Large intestine (tissue), 3 donors: ENCODE data around the gene ROS1. TPM values are rescaled to one million over a fixed set of nuclear protein-coding genes. Genes with fewer than 3 reads are reported as not detected.
A peak's percentile ranks its signal among the peaks of the same experiment; 100 is the strongest.

Source experiments
- DNase-seq, 2 donors: peaks; one replicate each; pipeline versions ENCODE4 v3.0.0 to v3.0.0-alpha.2; 2013
- H3K27ac ChIP-seq: one replicate; pipeline ENCODE4 v1.5.1; 2013; ENCODE audit warnings: low read length
- H3K27me3 ChIP-seq: 2 replicates; pipeline ENCODE4 v1.6.1; 2013; ENCODE audit warnings: low read length; ENCODE audit not compliant: control insufficient read depth, insufficient read depth
- H3K36me3 ChIP-seq: 2 replicates; pipeline ENCODE4 v1.6.1; 2013; ENCODE audit warnings: low read length; ENCODE audit not compliant: control insufficient read depth, insufficient read depth
- H3K4me1 ChIP-seq: one replicate; pipeline ENCODE4 v1.6.1; 2013; ENCODE audit warnings: low read length; ENCODE audit not compliant: control insufficient read depth, insufficient read depth
- H3K4me3 ChIP-seq: one replicate; pipeline ENCODE4 v1.5.1; 2013; ENCODE audit warnings: low read length
- H3K9me3 ChIP-seq: one replicate; pipeline ENCODE4 v1.6.1; 2013; ENCODE audit warnings: mild to moderate bottlenecking, low read depth, low read length, moderate library complexity; ENCODE audit not compliant: control insufficient read depth
- WGBS: methylation state at CpG from one replicate; pipeline ENCODE4 v1.1.5; 2013; ENCODE audit warnings: low lambda C conversion rate; ENCODE audit not compliant: insufficient coverage; 5-methylcytosine and 5-hydroxymethylcytosine counted together
- polyA plus RNA-seq: library from polyadenylated mRNA; unstranded; fragments of 120-200 nt; gene quantifications from one replicate; pipeline ENCODE4 v1.2.1, GENCODE V29; 2013

The ROS1 gene
- polyA plus RNA-seq, 1 donor, result 1.6 TPM

DNA sequence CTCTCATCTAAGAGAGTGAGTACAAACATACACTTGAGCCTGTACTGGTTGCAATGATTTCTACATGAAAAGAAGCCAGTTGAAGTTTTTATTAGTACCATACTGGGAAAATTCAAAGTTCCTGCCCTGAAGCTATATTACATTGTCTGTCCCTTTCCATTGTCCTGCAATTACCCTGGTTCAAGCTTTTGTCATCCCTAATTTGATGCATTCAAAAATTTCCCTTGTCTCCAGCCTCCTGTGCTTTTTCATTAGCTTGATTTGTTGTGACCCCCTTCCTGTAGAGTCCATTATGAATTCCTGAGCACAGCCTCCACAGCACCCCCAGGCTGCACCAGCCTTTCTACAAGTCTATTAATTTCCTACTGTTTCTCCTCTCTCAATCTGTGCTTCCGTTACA, 114.0 kb downstream of the ROS1 start:
- Histone ChIP-seq H3K4me1 (peaks cover 4% of the 10 kb centered on the region), H3K36me3 (no peaks in the 10 kb centered on the region), H3K27ac (no peak overlapping the region), H3K9me3 (no peaks in the 10 kb centered on the region), H3K27me3 (no peaks in the 10 kb centered on the region), H3K4me3 (no peak overlapping the region)
- WGBS, result 100% methylated on average over 1 of the region's 1 CpG
- no peak for DNase-seq

DNA sequence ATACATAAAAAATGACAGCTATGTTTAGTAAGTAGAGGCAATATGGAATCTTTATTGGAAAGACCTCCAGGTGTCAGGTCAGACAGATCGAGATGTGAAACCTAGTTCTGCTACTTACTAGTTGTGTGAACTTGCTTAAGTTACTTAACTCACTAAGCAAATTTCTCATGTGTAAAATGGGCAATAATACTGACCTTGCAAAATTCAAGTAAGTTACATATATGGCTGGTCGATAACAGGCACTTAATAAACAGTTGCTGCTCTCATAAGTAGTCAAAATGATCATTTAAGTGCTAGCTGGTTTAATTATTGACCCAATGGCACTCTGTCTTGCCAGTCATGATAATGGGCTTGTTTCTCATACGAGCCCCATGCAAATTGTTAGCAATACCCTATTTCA, 114.4 kb downstream of the ROS1 start:
- H3K4me1 ChIP-seq, result peaks cover 6% of the 10 kb centered on the region
- DNase-seq, result no peak
- no peaks in the 10 kb centered on the region for H3K27me3 ChIP-seq
- no CpG with 5 or more reads among the region's 3 CpGs for WGBS
- no peak overlapping the region for H3K4me3 ChIP-seq
- H3K9me3 ChIP-seq, result no peaks in the 10 kb centered on the region
- H3K36me3 ChIP-seq, result no peaks in the 10 kb centered on the region
- no peak overlapping the region for H3K27ac ChIP-seq

DNA sequence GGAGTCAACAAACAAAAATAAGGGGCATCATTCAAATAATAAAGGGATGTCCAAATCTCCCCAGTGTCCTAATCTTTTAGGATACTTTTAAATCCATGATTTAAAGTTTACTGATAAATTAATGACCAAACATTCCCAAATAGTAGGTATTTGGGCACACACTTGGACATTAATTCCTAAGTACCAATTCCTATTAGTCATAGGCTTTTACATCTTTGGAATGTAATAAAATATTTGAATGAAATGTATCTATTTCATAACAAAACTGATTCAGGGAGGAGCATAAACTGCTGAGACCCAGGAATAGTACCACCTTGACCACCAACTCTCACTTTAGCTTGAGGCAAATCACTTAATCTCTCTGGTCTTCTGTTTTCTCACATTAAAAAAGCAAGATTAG, 116.1 kb downstream of the ROS1 start:
- Histone ChIP-seq H3K4me3 (no peak overlapping the region), H3K27ac (no peak overlapping the region), H3K4me1 (peaks cover 6% of the 10 kb centered on the region), H3K9me3 (no peaks in the 10 kb centered on the region), H3K36me3 (no peaks in the 10 kb centered on the region), H3K27me3 (no peaks in the 10 kb centered on the region)
- no peak for DNase-seq

DNA sequence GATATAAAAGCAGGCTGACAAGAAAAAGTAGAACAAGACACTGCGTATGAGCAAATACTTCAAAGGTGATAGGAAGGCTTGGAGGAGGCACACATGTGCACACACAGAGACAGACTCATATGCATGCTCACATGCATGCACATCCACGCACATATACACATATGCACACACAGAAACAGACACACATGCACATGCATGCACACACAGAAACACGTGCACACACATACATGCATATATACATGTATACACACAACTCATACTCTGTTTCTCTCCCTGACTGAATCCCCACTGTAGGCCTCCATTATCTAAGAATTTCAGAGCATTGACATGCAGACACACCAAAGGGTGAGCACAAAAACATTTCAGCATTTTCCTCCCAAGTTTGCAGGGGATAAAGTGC, 116.7 kb downstream of the ROS1 start:
- H3K9me3 ChIP-seq, result no peaks in the 10 kb centered on the region
- H3K4me1 ChIP-seq, result peaks cover 6% of the 10 kb centered on the region
- no peak overlapping the region for H3K27ac ChIP-seq
- no peak for DNase-seq
- no peak overlapping the region for H3K4me3 ChIP-seq
- WGBS, result no CpG with 5 or more reads among the region's 3 CpGs
- H3K27me3 ChIP-seq, result no peaks in the 10 kb centered on the region
- no peaks in the 10 kb centered on the region for H3K36me3 ChIP-seq

DNA sequence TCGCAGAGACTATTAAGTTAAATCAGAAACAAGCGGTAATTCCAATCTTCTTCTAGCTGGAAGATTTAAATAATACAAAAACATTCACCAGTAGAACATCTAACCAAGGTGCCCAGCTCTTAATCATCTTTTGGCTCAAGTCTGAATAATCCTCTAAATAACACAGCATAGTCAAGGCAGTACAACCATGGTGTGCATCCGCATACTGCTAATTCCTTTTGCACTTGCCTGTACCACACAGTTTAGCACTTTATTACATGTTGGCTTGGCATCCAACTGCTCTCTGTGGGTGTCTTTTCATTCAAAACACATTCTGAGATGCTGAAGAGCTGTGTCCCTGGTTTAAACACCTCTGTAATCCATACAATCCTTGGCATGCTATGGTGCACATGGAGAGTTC, 118.1 kb downstream of the ROS1 start:
- no CpG with 5 or more reads among the region's 3 CpGs for WGBS
- no peak for DNase-seq

DNA sequence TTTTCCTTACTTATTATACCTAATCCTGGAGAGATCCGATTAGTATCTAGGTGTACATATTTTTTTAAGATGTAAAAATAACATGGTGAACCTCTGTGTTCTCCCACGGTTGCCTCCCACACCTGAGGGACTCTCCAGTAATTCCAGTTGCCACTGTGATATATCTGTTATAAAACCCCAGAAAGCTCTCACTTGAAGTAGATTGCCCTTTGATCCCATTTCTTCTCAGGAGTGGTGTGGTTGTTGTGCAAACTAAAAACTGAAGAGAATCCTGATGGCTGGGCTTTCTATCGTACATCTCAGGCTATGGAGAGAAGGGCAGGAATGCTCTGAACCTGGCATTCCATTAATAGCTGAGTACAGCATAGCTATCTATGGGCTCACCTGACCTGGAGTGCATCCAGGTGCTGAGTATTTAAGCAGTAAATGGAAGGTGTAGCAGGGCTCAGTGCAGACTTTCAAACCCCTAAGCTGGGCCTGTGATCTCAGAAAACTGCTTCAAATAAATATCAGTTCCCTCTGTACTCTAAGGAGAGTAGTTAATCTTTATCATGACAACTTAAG, 119.4 kb downstream of the ROS1 start:
- Histone ChIP-seq H3K4me3 (no peak overlapping the region), H3K27ac (no peak overlapping the region), H3K36me3 (no peaks in the 10 kb centered on the region), H3K27me3 (no peaks in the 10 kb centered on the region), H3K9me3 (no peaks in the 10 kb centered on the region), H3K4me1 (peaks cover 6% of the 10 kb centered on the region)
- DNase-seq, result peak; percentile 78 to 80
- no CpG with 5 or more reads among the region's 3 CpGs for WGBS

More for the DNA sequence above, 118.1 kb downstream of the ROS1 start:
- no peak overlapping the region for H3K4me3 ChIP-seq
- H3K27ac ChIP-seq, result no peak overlapping the region
- H3K36me3 ChIP-seq, result no peaks in the 10 kb centered on the region
- no peaks in the 10 kb centered on the region for H3K9me3 ChIP-seq
- peaks cover 6% of the 10 kb centered on the region for H3K4me1 ChIP-seq
- H3K27me3 ChIP-seq, result no peaks in the 10 kb centered on the region

DNA sequence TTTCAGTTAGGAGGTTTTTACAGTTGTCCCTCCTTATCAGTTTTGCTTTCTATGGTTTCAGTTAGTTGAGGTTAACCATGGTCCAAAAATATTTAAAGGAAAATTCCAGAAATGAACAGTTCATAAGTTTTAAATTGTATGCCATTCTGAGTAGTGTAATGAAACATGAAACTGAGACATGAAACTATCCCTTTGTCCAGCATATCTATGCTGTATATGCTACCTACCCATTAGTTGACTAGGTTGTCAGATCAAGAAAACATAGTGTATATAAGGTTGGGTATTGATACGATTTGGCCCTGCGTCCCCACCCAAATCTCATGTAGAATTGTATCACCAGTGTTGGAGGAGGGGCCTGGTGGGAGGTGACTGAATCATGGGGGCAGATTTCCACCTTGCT, 121.3 kb downstream of the ROS1 start:
- 100% methylated on average over 2 of the region's 2 CpGs for WGBS
- H3K27ac ChIP-seq, result no peak overlapping the region
- no peak overlapping the region for H3K4me3 ChIP-seq
- H3K27me3 ChIP-seq, result no peaks in the 10 kb centered on the region
- DNase-seq, result no peak
- no peaks in the 10 kb centered on the region for H3K9me3 ChIP-seq
- H3K36me3 ChIP-seq, result no peaks in the 10 kb centered on the region
- peaks cover 6% of the 10 kb centered on the region for H3K4me1 ChIP-seq

DNA sequence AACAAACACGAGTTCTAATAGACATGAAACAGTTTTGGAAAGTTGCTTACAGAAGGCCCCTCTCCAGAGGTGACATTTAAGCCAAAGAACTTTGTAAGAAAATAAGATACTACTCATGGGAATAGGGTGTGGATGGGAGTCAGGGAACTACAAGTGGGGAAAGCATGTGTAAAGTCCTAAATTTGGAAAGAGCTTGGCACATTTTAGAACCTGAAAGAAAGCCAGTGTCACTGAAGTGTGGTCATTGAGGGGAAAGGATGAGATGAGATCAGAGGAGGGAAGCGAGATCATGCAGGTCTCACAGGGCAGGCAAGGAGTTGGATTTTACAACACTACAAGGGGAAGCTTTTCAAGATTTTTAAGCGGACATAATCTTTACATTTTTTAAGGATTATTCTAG, 122.4 kb downstream of the ROS1 start:
- 93% methylated on average over 2 of the region's 3 CpGs for WGBS
- Histone ChIP-seq H3K27me3 (no peaks in the 10 kb centered on the region), H3K27ac (no peak overlapping the region), H3K36me3 (no peaks in the 10 kb centered on the region), H3K4me1 (peaks cover 6% of the 10 kb centered on the region), H3K4me3 (no peak overlapping the region), H3K9me3 (no peaks in the 10 kb centered on the region)
- DNase-seq, result no peak

DNA sequence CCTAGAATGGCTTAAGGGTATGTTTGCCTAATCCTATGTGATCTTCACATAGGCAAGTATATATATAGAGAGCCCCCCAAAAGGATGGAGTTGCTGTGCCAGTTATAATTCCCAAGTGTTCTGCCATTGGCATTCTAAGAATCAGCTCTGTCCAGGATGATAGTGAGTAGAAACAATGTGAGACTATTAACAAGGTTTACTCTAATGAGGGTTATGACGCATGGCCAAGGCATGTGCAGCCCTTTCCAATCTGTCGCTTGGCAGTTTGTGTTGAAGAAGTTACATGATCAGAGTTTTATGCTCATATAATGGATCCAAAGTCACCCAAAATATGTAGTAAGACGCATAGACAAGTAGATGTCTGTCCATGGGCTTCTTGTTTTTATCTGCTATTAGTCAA, 126.8 kb downstream of the ROS1 start:
- H3K4me3 ChIP-seq, result no peak overlapping the region
- H3K9me3 ChIP-seq, result no peaks in the 10 kb centered on the region
- no peaks in the 10 kb centered on the region for H3K4me1 ChIP-seq
- no peaks in the 10 kb centered on the region for H3K36me3 ChIP-seq
- H3K27me3 ChIP-seq, result no peaks in the 10 kb centered on the region
- H3K27ac ChIP-seq, result no peak overlapping the region
- WGBS, result no CpG with 5 or more reads among the region's 3 CpGs
- DNase-seq, result no peak

DNA sequence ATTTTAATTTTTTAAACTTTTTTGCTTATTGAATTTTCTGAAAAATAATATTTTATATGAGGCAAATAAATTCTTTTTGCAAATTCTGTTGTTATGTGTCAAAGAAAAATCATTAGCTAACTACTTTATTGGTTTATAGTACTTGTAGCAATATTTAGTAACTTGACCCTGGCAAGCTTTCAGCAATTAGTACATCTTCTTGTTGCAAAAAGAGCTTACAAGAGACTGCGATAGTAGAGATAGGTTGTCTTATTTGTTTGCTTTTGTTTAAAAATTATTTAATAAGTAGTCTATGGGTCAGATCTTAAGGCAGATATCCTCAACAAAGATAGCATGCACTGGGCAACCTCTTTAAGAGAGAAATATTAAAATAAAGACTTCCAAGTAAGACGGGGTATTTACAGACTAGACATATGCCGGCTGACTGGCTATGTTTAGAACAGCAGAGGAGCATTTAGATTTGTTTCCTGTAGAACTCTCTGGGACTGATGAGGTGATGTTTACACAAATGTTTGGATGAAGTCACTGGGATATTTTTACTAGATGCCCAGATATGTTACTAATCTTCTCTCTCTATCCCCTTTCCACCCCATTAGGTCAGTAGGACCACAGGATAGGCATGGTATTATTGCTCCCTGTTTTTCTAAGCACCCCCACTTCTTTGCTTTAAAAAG, 135.4 kb downstream of the ROS1 start:
- Histone ChIP-seq H3K4me1 (no peaks in the 10 kb centered on the region), H3K27ac (no peak overlapping the region), H3K27me3 (no peaks in the 10 kb centered on the region), H3K36me3 (no peaks in the 10 kb centered on the region), H3K9me3 (no peaks in the 10 kb centered on the region), H3K4me3 (no peak overlapping the region)
- 63% methylated on average over 1 of the region's 3 CpGs for WGBS
- DNase-seq, result no peak

DNA sequence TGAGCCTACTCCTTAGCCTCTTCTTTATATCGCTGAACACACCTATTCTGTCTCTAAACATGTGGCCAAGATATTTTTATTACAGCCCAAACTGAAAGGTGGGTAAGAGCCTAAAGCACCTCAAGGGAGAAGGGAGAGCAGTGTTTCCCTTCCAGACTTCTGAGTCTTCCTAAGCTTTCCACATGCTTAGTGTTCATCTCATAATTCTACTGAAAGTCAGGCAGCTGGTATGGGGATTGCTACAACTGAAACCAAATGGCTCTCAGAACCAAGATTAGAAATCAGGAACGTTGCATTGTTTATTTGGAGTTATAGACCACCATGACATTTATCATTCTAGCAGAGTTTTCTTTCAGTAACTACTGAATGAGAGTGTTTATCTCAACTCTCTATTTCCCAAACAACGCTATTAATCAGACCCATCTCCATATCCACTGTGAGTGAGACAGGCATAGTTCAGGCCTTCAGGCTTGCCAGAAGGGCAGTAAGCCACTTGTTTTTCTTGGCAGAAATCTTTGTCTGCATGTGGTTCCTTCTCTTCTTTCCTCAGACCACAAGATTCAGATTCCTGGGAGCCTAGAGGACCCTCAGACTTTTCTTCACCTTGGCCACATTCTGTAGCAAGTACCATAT, 137.5 kb downstream of the ROS1 start:
- H3K9me3 ChIP-seq, result no peaks in the 10 kb centered on the region
- no CpG with 5 or more reads among the region's 3 CpGs for WGBS
- H3K36me3 ChIP-seq, result no peaks in the 10 kb centered on the region
- no peaks in the 10 kb centered on the region for H3K27me3 ChIP-seq
- H3K4me3 ChIP-seq, result no peak overlapping the region
- no peak for DNase-seq
- H3K27ac ChIP-seq, result no peak overlapping the region
- no peaks in the 10 kb centered on the region for H3K4me1 ChIP-seq
